OCI-LY3 (cell line): ENCODE data around the gene ARMC10.

ENCODE experiments used
- EZH2phosphoT487 ChIP-seq: fragments of 200-600 bp; shearing (Covaris generic); IDR thresholded peaks from 2 replicates; pipeline ENCODE4 v1.6.1; 2018; ENCODE audit warnings: antibody characterized with exemption, mixed run types, low read depth
- TF ChIP-seq, protein P1 (sequence below): fragments of 200-600, 300-600 bp; sonication (generic); IDR thresholded peaks from 2 replicates; pipeline ENCODE4 v1.5.1; 2014; ENCODE audit warnings: antibody characterized with exemption, low read length, low read depth

DNA sequence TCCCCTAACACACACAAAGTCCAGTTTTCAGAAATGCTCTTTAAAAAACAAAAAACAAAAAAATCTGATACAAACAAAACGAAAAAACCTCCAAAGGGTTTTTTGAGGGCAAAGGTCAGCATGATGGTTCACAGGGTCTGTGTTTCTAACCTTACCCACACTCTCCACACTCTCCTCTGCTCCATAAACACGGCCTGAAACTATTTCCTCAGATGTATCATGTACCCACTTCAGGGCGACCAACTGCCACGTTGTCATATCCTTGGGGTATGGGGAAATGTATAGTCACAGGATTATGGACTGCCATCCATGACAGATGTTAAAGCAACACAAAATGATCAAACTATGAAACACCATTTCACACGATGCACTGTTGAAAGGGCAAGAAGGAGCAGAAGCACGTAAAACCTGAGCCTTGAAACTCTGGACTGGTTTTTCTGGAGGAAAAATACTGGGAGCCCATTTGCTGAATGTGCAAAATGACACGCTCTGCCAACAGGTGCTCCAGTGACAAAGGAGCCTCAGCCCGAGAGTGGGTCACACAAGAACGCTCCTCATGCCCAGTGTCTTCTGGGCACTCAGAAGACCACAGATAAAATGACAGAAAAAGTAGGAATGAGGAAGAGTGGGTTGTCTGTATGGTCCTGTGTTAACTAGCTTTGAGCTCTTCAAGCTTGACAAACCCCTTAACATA lies 58.2 kb downstream of the ARMC10 start:
- TF ChIP-seq, protein P1, sequence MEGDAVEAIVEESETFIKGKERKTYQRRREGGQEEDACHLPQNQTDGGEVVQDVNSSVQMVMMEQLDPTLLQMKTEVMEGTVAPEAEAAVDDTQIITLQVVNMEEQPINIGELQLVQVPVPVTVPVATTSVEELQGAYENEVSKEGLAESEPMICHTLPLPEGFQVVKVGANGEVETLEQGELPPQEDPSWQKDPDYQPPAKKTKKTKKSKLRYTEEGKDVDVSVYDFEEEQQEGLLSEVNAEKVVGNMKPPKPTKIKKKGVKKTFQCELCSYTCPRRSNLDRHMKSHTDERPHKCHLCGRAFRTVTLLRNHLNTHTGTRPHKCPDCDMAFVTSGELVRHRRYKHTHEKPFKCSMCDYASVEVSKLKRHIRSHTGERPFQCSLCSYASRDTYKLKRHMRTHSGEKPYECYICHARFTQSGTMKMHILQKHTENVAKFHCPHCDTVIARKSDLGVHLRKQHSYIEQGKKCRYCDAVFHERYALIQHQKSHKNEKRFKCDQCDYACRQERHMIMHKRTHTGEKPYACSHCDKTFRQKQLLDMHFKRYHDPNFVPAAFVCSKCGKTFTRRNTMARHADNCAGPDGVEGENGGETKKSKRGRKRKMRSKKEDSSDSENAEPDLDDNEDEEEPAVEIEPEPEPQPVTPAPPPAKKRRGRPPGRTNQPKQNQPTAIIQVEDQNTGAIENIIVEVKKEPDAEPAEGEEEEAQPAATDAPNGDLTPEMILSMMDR: no peak
- no peak for TF ChIP-seq EZH2phosphoT487
